Measurements from ENCODE around the gene RRAGC. TPM values are rescaled to one million over a fixed set of nuclear protein-coding genes. Genes with fewer than 3 reads are reported as not detected.
"Not testable (repeated sequence)": the region's sequence is repeated elsewhere in the genome, so short reads cannot be mapped to it uniquely, and the experiment has no call there.

Gene RRAGC
- total RNA-seq, 1 donor: 44.4 TPM

GRCh38 chr1:38839363-38839762 is 20.2 kb downstream of the RRAGC start:
- no peak for DNase-seq (ENCODE audit: low read depth)
- TF ChIP-seq, protein P1, sequence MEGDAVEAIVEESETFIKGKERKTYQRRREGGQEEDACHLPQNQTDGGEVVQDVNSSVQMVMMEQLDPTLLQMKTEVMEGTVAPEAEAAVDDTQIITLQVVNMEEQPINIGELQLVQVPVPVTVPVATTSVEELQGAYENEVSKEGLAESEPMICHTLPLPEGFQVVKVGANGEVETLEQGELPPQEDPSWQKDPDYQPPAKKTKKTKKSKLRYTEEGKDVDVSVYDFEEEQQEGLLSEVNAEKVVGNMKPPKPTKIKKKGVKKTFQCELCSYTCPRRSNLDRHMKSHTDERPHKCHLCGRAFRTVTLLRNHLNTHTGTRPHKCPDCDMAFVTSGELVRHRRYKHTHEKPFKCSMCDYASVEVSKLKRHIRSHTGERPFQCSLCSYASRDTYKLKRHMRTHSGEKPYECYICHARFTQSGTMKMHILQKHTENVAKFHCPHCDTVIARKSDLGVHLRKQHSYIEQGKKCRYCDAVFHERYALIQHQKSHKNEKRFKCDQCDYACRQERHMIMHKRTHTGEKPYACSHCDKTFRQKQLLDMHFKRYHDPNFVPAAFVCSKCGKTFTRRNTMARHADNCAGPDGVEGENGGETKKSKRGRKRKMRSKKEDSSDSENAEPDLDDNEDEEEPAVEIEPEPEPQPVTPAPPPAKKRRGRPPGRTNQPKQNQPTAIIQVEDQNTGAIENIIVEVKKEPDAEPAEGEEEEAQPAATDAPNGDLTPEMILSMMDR (IDR thresholded peaks at IDR 0.05; ENCODE audit: insufficient read depth, low read length): no peak
- H3K4me3 ChIP-seq (ENCODE audit: low read depth, low read length): no peak overlapping the region

GRCh38 chr1:38836316-38836715 is 23.3 kb downstream of the RRAGC start:
- not testable (repeated sequence) for DNase-seq (ENCODE audit: low read depth); H3K4me3 ChIP-seq (ENCODE audit: low read depth, low read length)

GRCh38 chr1:38834937-38835827 is 24.4 kb downstream of the RRAGC start:
- TF ChIP-seq, protein P1 (IDR thresholded peaks at IDR 0.05; ENCODE audit: insufficient read depth, low read length): peak; percentile 81
- no peak overlapping the region for H3K4me3 ChIP-seq (ENCODE audit: low read depth, low read length)
- peak; percentile 90 for DNase-seq (ENCODE audit: low read depth)

DNA sequence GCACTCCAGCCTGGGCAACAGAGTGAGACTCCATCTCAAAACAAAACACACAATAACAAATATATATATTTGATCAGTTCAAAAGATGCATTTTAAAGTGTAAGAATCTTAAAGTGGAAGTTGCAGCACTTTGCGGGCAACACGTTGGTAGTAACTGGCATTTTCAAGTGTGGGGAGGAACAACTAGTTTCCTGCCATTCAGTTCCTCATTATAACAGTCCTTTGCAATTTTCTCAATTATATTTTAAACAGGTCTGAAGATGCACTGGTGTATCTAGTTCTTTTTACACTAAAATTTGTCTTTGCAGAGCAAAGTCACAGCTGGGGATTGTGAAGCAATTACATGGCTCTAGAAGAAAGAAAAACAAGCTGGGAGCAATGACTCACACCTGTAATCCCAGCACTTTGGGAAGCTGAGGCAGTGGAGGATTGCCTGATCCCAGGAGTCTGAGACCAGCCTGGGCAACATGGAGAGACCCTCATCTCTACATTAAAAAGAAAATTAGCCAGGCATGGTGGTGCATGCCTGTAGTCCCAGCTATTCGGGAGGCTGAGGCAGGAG is 25.3 kb downstream of the RRAGC start:
- no peak overlapping the region for H3K4me3 ChIP-seq (ENCODE audit: low read depth, low read length)
- TF ChIP-seq, protein P1 (IDR thresholded peaks at IDR 0.05; ENCODE audit: insufficient read depth, low read length): no peak
- no peak for DNase-seq (ENCODE audit: low read depth)

- DNase-seq (ENCODE audit: low read depth): no peak
- no peak overlapping the region for H3K4me3 ChIP-seq (ENCODE audit: low read depth, low read length)
- TF ChIP-seq, protein P1 (IDR thresholded peaks at IDR 0.05; ENCODE audit: insufficient read depth, low read length): no peak
Measured at GRCh38 chr1:38833146-38833545, 26.4 kb downstream of the RRAGC start.

DNA sequence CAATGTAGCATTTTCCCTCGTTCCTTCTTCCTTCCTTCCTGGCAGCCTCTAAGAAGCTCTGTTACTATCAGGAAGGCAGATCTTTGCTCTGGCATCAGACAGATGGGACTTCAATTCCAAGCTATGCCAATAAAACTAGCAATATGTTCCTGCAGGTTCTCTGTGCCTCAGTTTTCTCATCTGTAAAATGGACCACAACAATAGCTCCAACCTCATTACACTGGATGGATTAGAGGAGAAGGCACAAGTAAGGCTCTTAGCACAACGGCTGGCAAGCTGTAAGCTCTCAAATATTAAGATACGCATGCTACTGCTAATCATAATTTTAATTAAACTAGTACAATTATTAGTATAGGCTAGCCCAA is 27.2 kb downstream of the RRAGC start:
- no peak for DNase-seq (ENCODE audit: low read depth)
- no peak overlapping the region for H3K4me3 ChIP-seq (ENCODE audit: low read depth, low read length)
- TF ChIP-seq, protein P1 (IDR thresholded peaks at IDR 0.05; ENCODE audit: insufficient read depth, low read length): no peak

GRCh38 chr1:38831731-38832369 is 27.7 kb downstream of the RRAGC start:
- no peak overlapping the region for H3K4me3 ChIP-seq (ENCODE audit: low read depth, low read length)
- no peak for DNase-seq (ENCODE audit: low read depth)
- TF ChIP-seq, protein P1 (IDR thresholded peaks at IDR 0.05; ENCODE audit: insufficient read depth, low read length): no peak

Measured in fibroblast of the aortic adventitia (primary cell).